Germinal center (tissue), 1 donor: ENCODE measurements around the gene C3orf33.

ENCODE experiments used
- DNase-seq: peaks from one replicate; pipeline ENCODE4 v3.0.0; 2012; ENCODE audit warnings: mixed read lengths, low spot score

Gene C3orf33

DNA sequence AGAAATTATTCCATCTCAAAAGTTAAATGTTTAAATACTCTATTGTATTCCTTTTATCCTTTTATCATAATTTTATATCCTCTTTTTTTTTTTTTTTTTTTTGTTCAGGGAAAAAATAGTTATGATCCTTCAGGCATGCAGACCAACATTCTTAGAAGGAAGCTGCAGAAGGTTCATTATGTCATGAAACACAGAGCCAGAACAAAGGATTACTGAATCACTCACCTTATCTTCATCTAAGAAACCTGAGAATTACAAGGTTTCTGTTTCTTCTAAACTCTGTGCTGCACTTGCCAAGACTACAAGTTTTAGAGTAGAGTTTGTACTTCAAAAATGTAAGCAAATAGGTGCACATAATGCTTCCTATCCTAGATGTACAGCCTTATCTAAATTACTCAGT is 64.5 kb downstream of the C3orf33 start:
- DNase-seq: no peak

DNA sequence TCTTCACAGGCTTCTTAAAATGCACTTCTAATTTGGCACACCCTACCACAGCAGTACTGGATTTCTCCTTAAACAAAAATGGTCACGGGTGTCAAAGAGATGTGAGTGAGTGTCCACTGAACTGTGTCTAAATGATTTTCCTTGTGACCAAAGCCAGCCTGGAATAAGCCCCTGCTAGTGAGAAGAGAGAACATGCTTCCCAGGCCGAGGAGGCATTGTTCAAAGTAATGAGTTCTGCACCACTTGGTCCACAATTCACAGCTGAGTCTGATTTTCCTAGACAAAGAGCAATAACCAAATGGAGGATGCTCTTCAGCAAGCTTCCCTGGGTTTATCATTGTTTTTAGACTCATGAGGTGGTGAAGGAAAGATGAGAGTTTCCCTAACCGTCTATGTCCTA is 65.0 kb downstream of the C3orf33 start:
- no peak for DNase-seq

DNA sequence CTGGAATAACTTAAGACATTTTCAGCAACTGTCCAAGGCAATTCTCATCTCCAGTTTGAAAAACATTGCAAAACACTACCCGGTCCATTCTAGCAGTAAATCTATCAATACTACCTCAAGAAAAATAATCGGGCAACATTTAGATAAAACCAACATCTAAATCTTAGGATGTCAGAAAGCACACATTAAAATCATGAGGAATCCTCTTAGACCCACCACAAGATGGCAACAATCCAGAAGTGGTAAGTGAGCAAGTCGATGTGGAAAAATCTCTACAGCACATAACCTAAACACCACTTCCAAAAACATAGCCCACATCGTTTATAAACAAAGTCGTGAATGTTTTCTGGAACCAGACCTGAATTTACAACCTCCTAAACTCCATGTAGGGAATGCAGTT is 66.9 kb downstream of the C3orf33 start:
- no peak for DNase-seq

DNA sequence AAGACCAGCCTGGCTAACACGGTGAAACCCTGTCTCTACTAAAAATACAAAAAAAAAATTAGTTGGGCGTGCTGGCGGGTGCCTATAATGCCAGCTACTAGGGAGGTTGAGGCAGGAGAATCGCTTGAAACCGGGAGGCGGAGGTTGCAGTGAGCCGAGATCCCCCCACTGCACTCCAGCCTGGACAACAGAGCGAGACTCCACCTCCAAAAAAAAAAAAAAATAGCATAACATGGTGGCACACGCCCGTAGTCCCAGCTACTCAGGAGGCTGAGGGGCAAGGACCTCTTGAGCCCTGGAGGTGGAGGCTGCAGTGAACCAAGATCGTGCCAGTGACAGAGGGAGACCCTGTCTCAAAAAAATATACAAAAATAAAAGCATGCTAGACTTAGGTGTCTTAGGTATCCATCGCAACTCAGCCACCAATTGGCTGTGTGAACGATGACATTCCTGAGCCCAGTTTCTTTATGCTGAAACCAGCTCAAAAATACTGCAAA is 67.5 kb downstream of the C3orf33 start:
- no peak for DNase-seq

DNA sequence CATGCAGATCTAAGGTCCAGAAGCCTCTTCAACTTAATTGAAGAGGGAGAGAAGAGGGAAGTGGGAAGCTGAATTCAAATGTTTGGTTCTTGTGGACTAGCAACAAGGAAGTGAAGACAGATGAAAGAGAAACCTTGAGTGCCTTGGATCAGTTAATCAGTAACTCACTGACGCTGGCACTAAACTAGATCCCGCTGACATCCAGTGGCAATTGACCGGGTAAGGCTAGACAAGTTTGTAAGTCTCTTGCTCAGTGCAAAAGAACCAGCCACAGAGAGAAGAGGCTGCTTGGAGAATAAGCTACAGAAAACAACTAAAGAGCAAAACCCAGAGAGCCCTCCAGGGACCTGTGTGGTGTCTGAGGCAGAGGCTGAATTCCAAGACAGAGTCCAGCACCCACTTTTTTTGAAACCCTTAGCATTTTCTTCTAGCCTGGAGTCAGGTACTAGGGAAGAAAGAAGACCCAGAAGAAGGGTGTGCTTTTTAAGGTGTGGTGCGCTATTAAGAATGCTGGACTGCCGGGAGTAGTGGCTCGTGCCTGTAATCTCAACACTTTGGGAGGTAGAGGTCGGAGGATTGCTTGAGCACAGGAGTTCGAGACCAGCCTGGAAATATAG is 68.1 kb downstream of the C3orf33 start:
- DNase-seq: no peak

DNA sequence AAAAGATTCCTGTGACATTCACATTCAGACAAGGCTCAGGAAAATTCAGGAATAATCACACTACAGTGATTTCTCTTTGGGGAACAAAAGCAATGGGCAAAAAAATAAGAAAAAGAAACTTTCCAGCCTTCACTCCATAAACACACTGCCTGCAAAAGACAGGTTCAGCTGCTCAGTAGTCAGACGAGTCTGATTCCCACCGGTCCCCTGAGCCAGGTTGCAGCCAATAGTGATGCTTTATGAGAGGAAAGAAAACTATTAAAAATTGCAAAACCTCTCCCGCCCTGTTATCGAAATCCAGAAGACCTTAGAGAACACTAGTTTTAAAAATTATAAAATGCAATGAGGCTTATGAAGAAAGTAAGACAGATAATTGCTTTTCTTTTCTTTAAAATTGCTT is 69.7 kb downstream of the C3orf33 start:
- DNase-seq: no peak

DNA sequence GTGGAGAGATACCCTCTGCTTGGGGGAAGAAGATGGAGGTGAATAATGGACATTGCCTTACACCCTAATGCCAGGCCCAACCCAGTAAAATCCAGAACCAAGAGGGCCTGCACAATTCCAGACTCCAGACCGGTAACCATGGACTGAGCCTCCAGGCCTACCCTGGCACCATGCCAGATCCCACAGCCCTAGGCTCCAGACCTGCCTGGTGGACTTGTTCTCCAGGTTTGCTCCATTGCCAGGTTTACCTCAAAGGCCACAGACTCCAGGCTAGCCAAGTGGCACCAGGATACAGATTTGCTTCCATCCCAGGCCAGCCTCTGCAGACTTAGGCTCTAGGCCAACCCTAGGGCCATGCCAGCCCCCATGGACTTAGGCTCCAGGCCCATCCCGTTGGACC is 75.2 kb downstream of the C3orf33 start:
- DNase-seq: no peak

DNA sequence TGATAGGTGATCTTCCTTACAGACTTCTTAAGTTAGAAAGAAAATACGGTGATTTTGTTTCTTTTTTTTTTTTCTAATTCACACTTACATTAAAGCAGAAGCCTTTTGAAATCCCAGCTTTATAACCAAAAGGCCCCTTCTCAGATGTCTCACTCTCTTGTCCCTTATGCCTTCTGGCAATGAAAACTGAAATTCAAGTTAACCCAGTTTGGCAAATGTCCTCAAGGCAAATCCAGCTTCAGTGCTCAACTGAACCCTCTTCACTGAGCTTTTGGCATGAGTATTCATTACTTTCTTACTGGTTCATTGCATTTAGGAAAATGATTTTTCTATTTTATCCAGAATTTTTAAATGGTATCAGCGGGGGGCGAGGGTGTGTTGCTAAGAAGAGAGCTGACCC is 78.2 kb downstream of the C3orf33 start:
- DNase-seq: no peak

DNA sequence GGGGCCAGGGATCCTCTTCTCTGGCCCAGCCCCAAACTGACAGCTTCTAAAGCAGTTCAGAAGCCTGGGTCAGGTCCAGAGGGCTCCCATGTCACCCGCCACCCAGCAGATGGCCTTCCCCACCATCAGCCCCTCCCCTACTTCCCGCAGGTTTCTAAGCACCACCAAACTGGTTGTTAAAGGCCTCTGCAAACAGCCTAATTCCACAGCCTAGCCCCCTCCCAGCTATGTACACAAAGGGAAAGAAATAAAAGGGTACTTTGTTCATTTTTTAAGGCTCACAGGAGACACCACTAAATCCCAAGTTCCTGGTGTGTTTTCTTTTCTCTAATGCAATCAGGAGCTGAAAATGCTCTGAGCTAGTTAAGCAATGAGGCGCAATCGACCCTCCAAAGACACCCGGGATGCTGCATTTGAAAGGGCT is 91.8 kb downstream of the C3orf33 start:
- no peak for DNase-seq
